Anterior cingulate cortex (tissue), 58 donors: ENCODE measurements around the gene LRRC4C.
"Not testable (repeated sequence)": the region's sequence is repeated elsewhere in the genome, so short reads cannot be mapped to it uniquely, and the experiment has no call there.

Source experiments
- DNase-seq, 58 donors: peaks; one replicate each; lab custom pipeline; 2025; lab: John Stamatoyannopoulos, UW

LRRC4C gene

GRCh38 chr11:40569947-40570531 is 889.4 kb downstream of the LRRC4C start:
- DNase-seq, result no peak

DNA sequence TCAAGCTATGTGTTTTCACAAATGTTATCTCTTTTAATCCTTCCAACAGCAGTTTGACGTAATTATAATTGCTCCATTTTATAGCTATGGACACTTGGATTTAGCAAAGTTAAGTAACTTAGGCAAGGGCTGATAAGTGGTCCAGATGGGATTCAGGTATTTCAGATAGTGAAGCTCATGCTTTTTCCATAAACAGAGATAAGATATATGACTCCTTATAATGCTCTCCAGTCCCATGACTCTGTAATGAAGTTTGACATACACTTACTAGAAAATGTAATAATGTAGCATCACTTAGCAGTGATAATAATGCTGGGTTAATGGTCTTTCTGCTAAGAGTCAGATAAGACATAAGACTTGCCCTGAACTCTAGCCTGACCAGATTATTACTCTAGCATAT is 892.1 kb downstream of the LRRC4C start:
- no peak for DNase-seq

GRCh38 chr11:40544162-40544561 is 915.3 kb downstream of the LRRC4C start:
- DNase-seq, result no peak

DNA sequence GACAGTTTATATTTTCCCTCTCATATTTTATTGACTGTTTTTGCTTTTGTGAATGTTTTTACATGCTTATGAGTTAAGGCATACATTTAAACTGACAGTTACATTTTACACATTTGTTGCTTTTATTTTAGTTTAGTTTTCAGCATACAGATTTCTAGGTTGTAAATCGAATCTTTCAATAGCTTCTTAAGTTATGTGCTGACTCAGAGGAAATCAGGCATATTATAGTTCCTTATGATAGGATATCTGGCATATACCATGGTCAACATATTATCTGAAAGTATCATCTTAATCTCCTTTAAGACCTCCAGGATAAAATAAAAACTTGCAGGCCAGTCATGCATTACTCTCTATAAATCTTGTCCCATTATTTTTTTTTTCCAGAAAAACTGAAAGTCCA is 916.6 kb downstream of the LRRC4C start:
- DNase-seq, result no peak

- no peak for DNase-seq
Observed at GRCh38 chr11:40537734-40538133, 921.7 kb downstream of the LRRC4C start.

GRCh38 chr11:40522080-40522479 is 937.4 kb downstream of the LRRC4C start:
- DNase-seq, result not testable (repeated sequence)

- DNase-seq, result no peak
Observed at GRCh38 chr11:40517122-40517521, 942.3 kb downstream of the LRRC4C start.

- no peak for DNase-seq
Observed at GRCh38 chr11:40514124-40514523, 945.3 kb downstream of the LRRC4C start.

DNA sequence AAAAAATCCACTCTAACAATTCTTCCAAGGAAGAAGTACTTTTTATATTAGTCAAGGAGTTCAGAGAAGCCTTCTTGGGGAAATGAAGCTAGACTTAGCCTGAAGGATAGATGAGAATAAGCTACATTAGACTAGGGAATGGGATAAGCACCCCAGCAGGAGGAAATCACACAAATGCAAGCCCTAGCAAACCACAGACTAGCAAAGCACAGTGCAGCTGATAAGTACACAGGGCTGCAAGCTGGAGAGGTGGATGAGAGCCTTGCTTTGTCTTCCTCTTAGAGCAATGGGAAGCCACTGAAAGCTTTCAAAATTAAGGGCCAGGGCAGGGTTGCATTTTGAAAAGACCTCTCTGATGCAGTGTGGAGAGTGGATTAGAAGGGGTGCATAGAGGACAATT is 946.2 kb downstream of the LRRC4C start:
- no peak for DNase-seq

GRCh38 chr11:40508303-40508702 is 951.1 kb downstream of the LRRC4C start:
- DNase-seq, result no peak

DNA sequence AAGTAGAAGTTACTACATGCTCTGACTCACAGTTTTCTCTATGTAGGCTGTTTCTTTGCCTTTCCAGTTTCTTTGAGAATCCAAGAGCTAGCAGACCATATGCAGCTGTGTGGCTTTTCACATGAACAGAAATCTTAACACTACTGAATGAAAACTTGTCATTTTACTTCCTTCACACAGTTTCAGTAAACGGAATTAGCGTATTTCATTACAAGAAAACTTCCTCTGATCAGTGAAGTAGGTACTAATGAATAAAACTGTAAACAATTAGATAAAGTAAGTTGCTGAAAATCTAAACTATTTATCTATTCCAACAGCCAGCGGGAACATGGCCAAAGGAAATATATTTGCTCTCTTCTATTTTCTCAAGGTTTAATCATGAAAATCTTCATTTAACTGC is 953.2 kb downstream of the LRRC4C start:
- no peak for DNase-seq

DNA sequence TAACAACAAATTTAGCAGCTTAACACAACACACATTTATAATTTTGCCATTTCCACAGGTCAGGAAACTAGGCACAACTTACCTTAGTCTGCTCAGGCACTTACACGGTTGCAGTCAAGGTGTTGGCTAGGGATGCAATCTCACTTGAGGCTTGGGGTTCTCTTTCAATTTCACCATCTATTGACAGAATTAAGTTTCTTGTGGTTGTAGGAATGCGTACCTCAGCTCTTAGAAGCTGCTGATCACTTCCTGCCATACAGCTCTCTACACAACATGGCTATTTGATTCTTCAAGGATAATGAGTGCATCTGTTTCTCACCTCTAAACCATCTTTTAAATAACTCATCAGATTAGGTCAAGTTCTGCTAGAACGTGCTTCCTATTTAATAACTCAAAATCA is 968.1 kb downstream of the LRRC4C start:
- no peak for DNase-seq

GRCh38 chr11:40467771-40468170 is 991.7 kb downstream of the LRRC4C start:
- DNase-seq, result no peak

- DNase-seq, result no peak
Observed at GRCh38 chr11:40445391-40445790, 1014.1 kb downstream of the LRRC4C start.

DNA sequence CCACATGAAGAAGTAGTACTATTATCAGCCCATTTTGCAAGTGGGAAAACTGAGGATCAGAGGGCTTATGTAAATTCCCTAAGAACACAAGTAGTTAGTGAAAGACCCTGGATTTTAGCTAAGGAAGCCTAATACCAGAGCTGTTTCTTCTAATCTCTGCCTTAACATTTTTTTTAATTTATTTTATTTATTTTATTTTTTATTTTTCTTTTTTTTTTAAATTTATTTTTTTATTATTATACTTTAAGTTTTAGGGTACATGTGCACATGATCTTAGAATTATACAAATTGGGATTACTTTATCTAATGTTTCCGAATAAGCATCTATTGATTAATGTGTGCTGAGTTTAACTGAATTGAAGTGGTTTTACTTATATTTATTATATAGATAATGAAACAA is 1015.3 kb downstream of the LRRC4C start:
- DNase-seq, result no peak

GRCh38 chr11:40435344-40435743 is 1024.1 kb downstream of the LRRC4C start:
- no peak for DNase-seq

DNA sequence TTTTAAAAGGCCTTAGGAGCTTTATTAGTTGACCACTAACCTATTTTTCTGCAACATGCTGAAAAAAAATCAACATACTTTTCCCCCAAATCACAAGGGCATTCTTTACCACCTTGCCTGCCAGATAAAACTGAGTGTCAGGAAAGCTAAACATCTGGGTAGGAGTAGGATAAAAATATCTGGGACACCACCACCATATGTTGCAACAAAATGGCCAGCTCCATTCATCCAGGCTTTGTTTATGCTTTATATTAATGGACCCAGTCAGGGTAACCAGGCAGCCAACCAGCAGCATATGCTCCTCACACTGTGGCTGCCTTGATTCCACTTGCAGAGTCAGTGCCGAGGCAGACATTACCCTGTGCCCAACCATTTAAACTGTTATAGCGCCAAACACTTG is 1024.5 kb downstream of the LRRC4C start:
- peak in 1 of 58 donors; percentile 7 for DNase-seq

- no peak for DNase-seq
Observed at GRCh38 chr11:40432358-40432757, 1027.1 kb downstream of the LRRC4C start.

DNA sequence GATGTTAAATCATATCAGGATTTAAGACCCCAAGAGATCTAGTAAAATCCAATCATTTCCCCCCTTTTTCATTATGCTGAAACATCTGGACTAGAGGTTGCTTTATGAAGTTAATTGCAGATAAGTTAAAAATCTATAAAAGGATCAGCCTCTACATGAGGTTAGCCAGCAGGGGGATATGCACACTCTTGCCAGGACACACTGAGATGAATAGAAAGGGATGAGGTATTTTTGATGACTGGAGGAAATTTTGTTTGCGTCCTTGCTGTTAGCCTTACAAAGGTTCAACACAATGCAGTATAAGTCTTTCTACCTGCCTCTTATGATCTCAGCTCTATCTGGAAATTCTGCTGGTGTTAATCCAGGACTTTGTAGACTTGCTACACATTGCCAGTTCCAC is 1034.3 kb downstream of the LRRC4C start:
- DNase-seq, result no peak

DNA sequence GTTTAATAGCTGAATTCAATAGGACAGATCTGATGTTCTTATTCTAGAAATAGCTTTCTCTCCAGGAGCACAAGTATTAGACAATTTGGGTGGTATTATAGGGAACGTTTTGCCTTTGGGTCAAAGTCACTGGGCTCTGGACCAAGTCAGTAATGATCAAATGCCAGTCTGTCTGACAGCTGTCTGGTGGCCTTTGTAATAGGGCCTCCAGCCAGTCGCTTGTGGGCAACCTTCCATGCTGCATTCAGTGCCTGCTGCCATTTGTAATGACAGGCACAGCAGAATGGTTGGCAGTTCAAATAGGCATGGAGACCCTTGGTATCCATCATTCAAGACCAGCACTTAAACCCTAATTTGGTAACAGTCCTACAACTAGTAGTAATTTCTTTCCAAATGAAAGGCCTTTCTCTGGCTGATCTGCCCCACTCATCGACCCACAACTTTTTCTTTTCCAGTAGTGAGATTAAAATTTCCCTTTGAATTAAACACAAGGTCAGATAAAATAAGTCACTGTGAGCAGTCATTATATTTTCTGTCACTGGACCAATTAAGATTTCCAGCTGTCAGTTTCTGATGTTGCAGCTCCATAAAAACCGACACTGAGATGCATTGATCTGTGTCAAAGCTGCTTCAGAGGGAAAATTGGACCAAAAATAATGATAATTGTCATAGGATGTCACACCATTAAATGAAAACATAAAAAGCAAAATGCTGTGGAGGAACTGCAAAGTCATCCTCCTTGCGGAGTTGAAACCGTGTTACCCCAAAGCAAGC is 1038.1 kb downstream of the LRRC4C start:
- no peak for DNase-seq

- no peak for DNase-seq
Observed at GRCh38 chr11:40417627-40418026, 1041.8 kb downstream of the LRRC4C start.

DNA sequence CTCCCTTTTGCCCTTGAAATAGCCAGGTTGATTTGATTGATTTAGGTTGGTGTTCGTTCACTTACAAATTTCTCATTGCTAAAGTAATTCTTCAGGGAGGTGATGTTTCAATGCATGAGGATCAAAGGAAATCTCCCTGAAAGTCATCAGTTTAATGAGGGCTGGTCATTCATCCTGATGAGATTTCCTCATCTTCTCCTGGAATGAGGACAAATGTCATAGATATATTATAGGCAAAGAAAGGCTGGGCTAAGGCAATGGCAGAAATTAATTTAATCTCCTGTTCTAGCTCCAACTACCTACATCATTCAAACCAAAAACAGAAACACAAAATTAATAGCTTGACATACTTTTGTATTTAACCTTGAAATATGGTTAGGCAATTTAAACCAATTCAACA is 1052.1 kb downstream of the LRRC4C start:
- DNase-seq, result no peak
